HepG2 (cell line): ENCODE measurements around the gene STK4. TPM values are rescaled to one million over a fixed set of nuclear protein-coding genes. Genes with fewer than 3 reads are reported as not detected.

Experiments
- ATAC-seq: fragments of 200-7000 bp; cut with Tn5 transposase; 3 replicates; pipeline ENCODE4 v1.9.1; 2020; ENCODE audit warnings: mild to moderate bottlenecking, moderate library complexity
- BruUV-seq: library from RNA; stranded (reverse); fragments of 400-500 nt; replicated peaks from 2 replicates; lab custom pipeline; 2021; lab: Mats Ljungman, UMichigan
- CTCF ChIA-PET: fragments of 300-600 bp; formaldehyde crosslinking; extraction: SDS; loops from one replicate; lab custom pipeline; 2021; ENCODE audit warnings: low total read pairs, inconsistent platforms, low intra/inter-chr PET ratio; lab: Yijun Ruan, JAX
- POLR2A ChIA-PET: fragments of 350-600 bp; sonication (Branson Sonifier 250); formaldehyde crosslinking; loops from one replicate; lab custom pipeline; 2020; ENCODE audit warnings: antibody characterized with exemption, inconsistent platforms; lab: Yijun Ruan, JAX
- DNase-seq: peaks from one replicate; pipeline ENCODE4 v3.0.0-alpha.2; 2015; ENCODE audit warnings: low spot score
- FAIRE-seq: peaks from 3 replicates; lab custom pipeline; 2011; peaks lifted over from hg19 to GRCh38; lab: Jason Lieb, UNC
- H2AFZ ChIP-seq: one replicate; pipeline ENCODE4 v1.6.1; 2011; ENCODE audit warnings: low read length, inconsistent platforms
- H3K27ac ChIP-seq: fragments of 300-600 bp; 3 replicates; pipeline ENCODE4 v1.8.0; 2011; ENCODE audit warnings: mixed run types, mild to moderate bottlenecking, mixed read lengths, low read length, inconsistent platforms; ENCODE audit not compliant: insufficient read depth; ENCODE audit errors: extremely low read length
- H3K27me3 ChIP-seq, 2 experiments: fragments of 200-600 bp in 1 of 2; 2 replicates in 1 of 2; 3 replicates in 1 of 2; pipeline versions ENCODE4 v1.6.0 to v1.8.0; 2011; ENCODE audit warnings: low read length in 2 of 2, mild to moderate bottlenecking in 2 of 2, moderate library complexity in 2 of 2, inconsistent platforms in 1 of 2; ENCODE audit not compliant: insufficient read depth in 2 of 2, control insufficient read depth in 1 of 2
- H3K36me3 ChIP-seq, 2 experiments: fragments of 200-600 bp in 1 of 2; replicated peaks in 1 of 2; 2 replicates in 1 of 2; 3 replicates in 1 of 2; pipeline versions ENCODE4 v1.5.1 to v1.8.0; 2011; ENCODE audit warnings: low read length in 2 of 2, inconsistent platforms in 1 of 2; ENCODE audit not compliant: insufficient read depth in 2 of 2, control insufficient read depth in 1 of 2
- H3K4me1 ChIP-seq: 2 replicates; pipeline ENCODE4 v1.5.1; 2012; ENCODE audit warnings: low read length, inconsistent platforms; ENCODE audit not compliant: insufficient read depth
- H3K4me2 ChIP-seq: 2 replicates; pipeline ENCODE4 v1.6.0; 2011; ENCODE audit warnings: low read depth, low read length, inconsistent platforms
- H3K4me3 ChIP-seq, 3 experiments: fragments of 200-600 bp in 1 of 3; sonication (generic), shearing (Covaris generic) in 1 of 3; replicated peaks in 1 of 3; 2 replicates each; pipeline ENCODE4 v1.5.1; 2011 to 2016; ENCODE audit warnings: low read length in 3 of 3, inconsistent platforms in 2 of 3, low read depth in 2 of 3, mild to moderate bottlenecking in 2 of 3, control low read depth in 1 of 3, mixed read lengths in 1 of 3; ENCODE audit not compliant: insufficient read depth in 1 of 3
- H3K79me2 ChIP-seq: one replicate; pipeline ENCODE4 v1.6.1; 2011; ENCODE audit warnings: low read length, inconsistent platforms; ENCODE audit not compliant: insufficient read depth
- H3K9ac ChIP-seq: 2 replicates; pipeline ENCODE4 v1.6.0; 2011; ENCODE audit warnings: mild to moderate bottlenecking, low read depth, low read length, inconsistent platforms; ENCODE audit not compliant: insufficient read depth
- H3K9me3 ChIP-seq: 2 replicates; pipeline ENCODE4 v1.5.1; 2012; ENCODE audit warnings: mild to moderate bottlenecking, low read length
- H4K20me1 ChIP-seq: 2 replicates; pipeline ENCODE4 v1.6.0; 2011; ENCODE audit warnings: inconsistent platforms, mild to moderate bottlenecking, low read length, moderate library complexity; ENCODE audit not compliant: insufficient read depth
- YEATS4 ChIP-seq: sonication (generic); formaldehyde crosslinking; IDR thresholded peaks from 2 replicates; pipeline ENCODE4 v1.4.0; 2020; ENCODE audit warnings: missing genetic modification reagents, borderline replicate concordance
- ZNF296 ChIP-seq: sonication (generic); formaldehyde crosslinking; conservative IDR thresholded peaks from 2 replicates; pipeline ENCODE4 v1.5.0; 2020; ENCODE audit warnings: mild to moderate bottlenecking, missing genetic modification reagents
- ZSCAN25 ChIP-seq: sonication (generic); formaldehyde crosslinking; IDR thresholded peaks from 2 replicates; pipeline ENCODE4 v1.8.0; 2022; ENCODE audit warnings: mild to moderate bottlenecking, missing genetic modification reagents
- WGBS: methylation state at CpG from one replicate; pipeline ENCODE4 v1.1.6; 2017; ENCODE audit warnings: low lambda C conversion rate; 5-methylcytosine and 5-hydroxymethylcytosine counted together
- in situ Hi-C: cut with HindIII; loops from 2 replicates; pipeline ENCODE4 v1.10.0; 2017; ENCODE audit warnings: low pct_unique_long_range_greater_than_20kb; ENCODE audit not compliant: extremely low pct_ligation_motif_present
- intact Hi-C: fragments of 100-400 bp; cut with micrococcal nuclease; formaldehyde crosslinking; loops from one replicate; pipeline ENCODE4 v1.10.0; 2022; ENCODE audit not compliant: unreplicated experiment
- polyA plus RNA-seq, 8 experiments: library from polyadenylated mRNA; depleted of rRNA in 3 of 8; stranded (reverse) in 7 of 8; unstranded in 1 of 8; fragments of >200 nt; fragmentation: Illumina TruSeq in 4 of 8; extraction: Trizol in 4 of 8; gene quantifications; 2 replicates each; pipeline versions ENCODE4 v1.2.1 to v1.2.3, GENCODE V29; 2011 to 2016; ENCODE audit warnings: low read depth in 4 of 8, missing spikeins in 1 of 8, mixed read lengths in 1 of 8; ENCODE audit not compliant: insufficient read depth in 1 of 8
- total RNA-seq, 5 experiments: library from RNA; depleted of rRNA; stranded (reverse); fragments of >200 nt; fragmentation: Illumina TruSeq; extraction: Trizol; gene quantifications; 2 replicates each; pipeline ENCODE4 v1.2.3, GENCODE V29; 2016; ENCODE audit warnings: low read depth in 1 of 5
- TF ChIP-seq, protein P1 (sequence below): IDR thresholded peaks from 2 replicates; pipeline ENCODE4 v1.6.1; 2012; ENCODE audit warnings: low read length, improper control_type of control experiment
- TF ChIP-seq, protein P2 (sequence below): fragments of 450-650 bp; IDR thresholded peaks from 2 replicates; pipeline ENCODE4 v1.6.1; 2017

Gene STK4
- total and polyA plus RNA-seq, 2 of the 13 experiments (the other 11 are each of a cell fraction or from before 2014, with no cell fraction given), result 25.6 to 38.3 TPM

DNA sequence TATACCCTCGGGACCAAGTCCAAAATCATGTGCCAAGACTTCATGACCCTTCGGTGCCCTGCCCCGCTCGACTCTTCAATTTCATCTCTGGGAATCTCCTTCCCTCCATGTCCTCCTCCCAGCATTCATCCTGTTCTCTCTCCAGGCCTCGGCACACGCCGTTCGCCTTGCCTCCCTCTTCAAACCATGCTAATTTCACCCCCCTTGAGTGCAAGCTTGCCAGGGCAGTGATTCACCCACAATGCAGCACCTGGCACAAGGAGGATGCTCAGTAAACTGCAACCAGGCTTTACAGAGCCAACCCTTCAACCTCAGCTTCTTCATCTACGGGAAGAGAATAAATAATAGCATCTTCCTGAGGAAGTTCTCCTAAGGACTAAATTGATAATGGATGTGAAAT lies 130.5 kb downstream of the STK4 start:
- ChIA-PET POLR2A (no interaction called here), CTCF (interaction anchor here (2.6 kb wide), 1 partner anchor 53 kb away, joined by 47 read pairs; no protein-coding TSS in a partner anchor)
- peaks cover 0 to 31% of the 10 kb centered on the region in 2 experiments; a peak in 4 of 5 replicates for H3K27me3 ChIP-seq
- H2AFZ ChIP-seq, result no peak overlapping the region
- H4K20me1 ChIP-seq, result no peaks in the 10 kb centered on the region
- intact Hi-C loops (no loop called here), in situ Hi-C loops (loop anchor here (10.0 kb wide), 1 partner anchor 52 kb away; no protein-coding TSS in a partner anchor)
- peaks cover 12% of the 10 kb centered on the region for H3K4me1 ChIP-seq
- H3K9me3 ChIP-seq, result no peaks in the 10 kb centered on the region
- H3K36me3 ChIP-seq, result no peaks in the 10 kb centered on the region
- no peaks in the 10 kb centered on the region for H3K79me2 ChIP-seq
- no TSS peak for BruUV-seq
- no peak overlapping the region for H3K4me3 ChIP-seq
- TF ChIP-seq YEATS4 (CRISPR knock-in tag) (no peak), ZSCAN25 (CRISPR knock-in tag) (no peak), ZNF296 (CRISPR knock-in tag) (no peak)
- TF ChIP-seq, protein P1, sequence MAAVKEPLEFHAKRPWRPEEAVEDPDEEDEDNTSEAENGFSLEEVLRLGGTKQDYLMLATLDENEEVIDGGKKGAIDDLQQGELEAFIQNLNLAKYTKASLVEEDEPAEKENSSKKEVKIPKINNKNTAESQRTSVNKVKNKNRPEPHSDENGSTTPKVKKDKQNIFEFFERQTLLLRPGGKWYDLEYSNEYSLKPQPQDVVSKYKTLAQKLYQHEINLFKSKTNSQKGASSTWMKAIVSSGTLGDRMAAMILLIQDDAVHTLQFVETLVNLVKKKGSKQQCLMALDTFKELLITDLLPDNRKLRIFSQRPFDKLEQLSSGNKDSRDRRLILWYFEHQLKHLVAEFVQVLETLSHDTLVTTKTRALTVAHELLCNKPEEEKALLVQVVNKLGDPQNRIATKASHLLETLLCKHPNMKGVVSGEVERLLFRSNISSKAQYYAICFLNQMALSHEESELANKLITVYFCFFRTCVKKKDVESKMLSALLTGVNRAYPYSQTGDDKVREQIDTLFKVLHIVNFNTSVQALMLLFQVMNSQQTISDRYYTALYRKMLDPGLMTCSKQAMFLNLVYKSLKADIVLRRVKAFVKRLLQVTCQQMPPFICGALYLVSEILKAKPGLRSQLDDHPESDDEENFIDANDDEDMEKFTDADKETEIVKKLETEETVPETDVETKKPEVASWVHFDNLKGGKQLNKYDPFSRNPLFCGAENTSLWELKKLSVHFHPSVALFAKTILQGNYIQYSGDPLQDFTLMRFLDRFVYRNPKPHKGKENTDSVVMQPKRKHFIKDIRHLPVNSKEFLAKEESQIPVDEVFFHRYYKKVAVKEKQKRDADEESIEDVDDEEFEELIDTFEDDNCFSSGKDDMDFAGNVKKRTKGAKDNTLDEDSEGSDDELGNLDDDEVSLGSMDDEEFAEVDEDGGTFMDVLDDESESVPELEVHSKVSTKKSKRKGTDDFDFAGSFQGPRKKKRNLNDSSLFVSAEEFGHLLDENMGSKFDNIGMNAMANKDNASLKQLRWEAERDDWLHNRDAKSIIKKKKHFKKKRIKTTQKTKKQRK, result no peak
- TF ChIP-seq, protein P2, sequence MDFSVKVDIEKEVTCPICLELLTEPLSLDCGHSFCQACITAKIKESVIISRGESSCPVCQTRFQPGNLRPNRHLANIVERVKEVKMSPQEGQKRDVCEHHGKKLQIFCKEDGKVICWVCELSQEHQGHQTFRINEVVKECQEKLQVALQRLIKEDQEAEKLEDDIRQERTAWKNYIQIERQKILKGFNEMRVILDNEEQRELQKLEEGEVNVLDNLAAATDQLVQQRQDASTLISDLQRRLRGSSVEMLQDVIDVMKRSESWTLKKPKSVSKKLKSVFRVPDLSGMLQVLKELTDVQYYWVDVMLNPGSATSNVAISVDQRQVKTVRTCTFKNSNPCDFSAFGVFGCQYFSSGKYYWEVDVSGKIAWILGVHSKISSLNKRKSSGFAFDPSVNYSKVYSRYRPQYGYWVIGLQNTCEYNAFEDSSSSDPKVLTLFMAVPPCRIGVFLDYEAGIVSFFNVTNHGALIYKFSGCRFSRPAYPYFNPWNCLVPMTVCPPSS, result no peak
- no peak overlapping the region for H3K27ac ChIP-seq
- ATAC-seq (no peak), DNase-seq (no peak), FAIRE-seq (no peak)
- H3K4me2 ChIP-seq, result no peak overlapping the region
- 17% methylated on average over 9 of the region's 9 CpGs for WGBS
- H3K9ac ChIP-seq, result no peak overlapping the region
